ENCODE data around the gene DLGAP4.
A peak's percentile ranks its signal among the peaks of the same experiment; 100 is the strongest.

Gene DLGAP4

DNA sequence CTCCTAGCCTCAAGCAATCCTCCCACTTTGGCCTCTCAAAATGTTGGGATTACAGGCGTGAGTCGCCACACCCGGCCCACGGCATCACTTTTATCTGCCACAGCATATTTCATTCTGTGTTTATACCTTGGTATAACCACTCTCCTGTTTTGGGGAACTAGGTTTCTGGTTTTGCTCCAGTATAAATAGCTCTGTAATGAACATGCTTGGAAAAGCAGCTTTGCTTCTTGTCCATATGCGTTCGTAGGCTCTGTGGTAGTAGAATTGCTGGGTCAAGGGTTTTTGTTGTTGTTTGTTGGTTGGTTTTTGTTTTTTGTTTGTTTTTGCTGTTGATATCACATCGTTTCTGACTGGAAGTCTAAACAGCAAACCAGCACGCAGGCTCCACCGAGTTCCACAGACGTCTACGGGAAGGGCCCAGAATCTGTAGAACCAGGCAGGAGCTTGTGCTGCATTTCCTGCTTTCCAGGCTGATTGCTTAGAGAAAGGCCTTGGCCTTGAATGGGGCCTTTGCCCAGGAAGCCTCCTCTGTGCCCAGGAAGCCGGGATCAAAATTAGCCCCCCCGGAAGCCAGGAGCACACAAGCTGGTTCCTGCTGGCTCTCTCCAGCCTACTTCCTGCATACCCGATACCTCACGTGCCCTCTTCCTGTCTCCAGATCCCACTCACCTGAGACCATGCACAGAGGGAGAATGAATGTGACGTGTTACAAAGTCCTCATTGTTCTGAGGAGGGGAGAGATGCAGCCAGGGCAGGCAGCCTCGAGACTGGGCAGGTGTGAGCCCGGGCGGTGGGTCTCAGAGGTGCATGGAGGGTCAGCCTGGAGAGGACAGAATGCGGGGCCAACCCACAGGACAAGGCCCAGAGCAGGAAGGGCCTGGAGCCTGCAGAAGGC lies 35.1 kb upstream of the DLGAP4 start:
- Histone ChIP-seq H3K27me3 (ENCODE audit: control insufficient read depth in 1 of 2, insufficient read depth in 1 of 2, low read length in 2 of 2) (peaks cover 35 to 71% of the 10 kb centered on the region in 2 experiments), H2BK120ac (ENCODE audit: low read depth, low read length) (no peak overlapping the region), H2BK12ac (ENCODE audit: low read length in 2 of 2) (no peak overlapping the region), H3K18ac (ENCODE audit: low read depth in 1 of 2, low read length in 2 of 2) (no peak overlapping the region), H2BK5ac (ENCODE audit: low read depth, low read length, poor library complexity, severe bottlenecking) (no peak overlapping the region), H3K27ac (ENCODE audit: low read length, poor library complexity, severe bottlenecking) (no peak overlapping the region), H3K4me1 (ENCODE audit: control insufficient read depth, insufficient read depth, low read depth, low read length) (no peaks in the 10 kb centered on the region), H3K36me3 (ENCODE audit: control insufficient read depth in 1 of 2, insufficient read depth in 2 of 2, low read depth in 1 of 2, low read length in 2 of 2) (no peaks in the 10 kb centered on the region), H2BK15ac (ENCODE audit: low read depth, poor library complexity, severe bottlenecking) (no peak overlapping the region), H3K4me2 (ENCODE audit: low read length, poor library complexity, severe bottlenecking) (no peak overlapping the region), H3K4ac (ENCODE audit: low read depth in 1 of 2, low read length in 2 of 2) (no peak overlapping the region), H4K91ac (ENCODE audit: low read length) (peak overlapping the region; percentile 18), H4K8ac (ENCODE audit: low read length) (no peak overlapping the region), H3K9ac (ENCODE audit: low read length) (no peak overlapping the region), H3K79me1 (replicated peaks; ENCODE audit: low read length, poor library complexity, severe bottlenecking) (no peaks in the 10 kb centered on the region), H3K23ac (ENCODE audit: low read length in 2 of 2) (no peak overlapping the region), H2AFZ (ENCODE audit: low read depth, low read length) (no peak overlapping the region), H3K9me3 (ENCODE audit: control insufficient read depth, low read length) (no peaks in the 10 kb centered on the region), H3K14ac (ENCODE audit: low read length in 2 of 2) (no peak overlapping the region), H3K4me3 (ENCODE audit: insufficient read depth in 1 of 2, low read depth in 1 of 2, low read length in 2 of 2) (no peak overlapping the region), H2AK5ac (ENCODE audit: low read length, severe bottlenecking) (no peak overlapping the region)
- 77% methylated on average over 14 of the region's 20 CpGs for WGBS
- no peak for DNase-seq

DNA sequence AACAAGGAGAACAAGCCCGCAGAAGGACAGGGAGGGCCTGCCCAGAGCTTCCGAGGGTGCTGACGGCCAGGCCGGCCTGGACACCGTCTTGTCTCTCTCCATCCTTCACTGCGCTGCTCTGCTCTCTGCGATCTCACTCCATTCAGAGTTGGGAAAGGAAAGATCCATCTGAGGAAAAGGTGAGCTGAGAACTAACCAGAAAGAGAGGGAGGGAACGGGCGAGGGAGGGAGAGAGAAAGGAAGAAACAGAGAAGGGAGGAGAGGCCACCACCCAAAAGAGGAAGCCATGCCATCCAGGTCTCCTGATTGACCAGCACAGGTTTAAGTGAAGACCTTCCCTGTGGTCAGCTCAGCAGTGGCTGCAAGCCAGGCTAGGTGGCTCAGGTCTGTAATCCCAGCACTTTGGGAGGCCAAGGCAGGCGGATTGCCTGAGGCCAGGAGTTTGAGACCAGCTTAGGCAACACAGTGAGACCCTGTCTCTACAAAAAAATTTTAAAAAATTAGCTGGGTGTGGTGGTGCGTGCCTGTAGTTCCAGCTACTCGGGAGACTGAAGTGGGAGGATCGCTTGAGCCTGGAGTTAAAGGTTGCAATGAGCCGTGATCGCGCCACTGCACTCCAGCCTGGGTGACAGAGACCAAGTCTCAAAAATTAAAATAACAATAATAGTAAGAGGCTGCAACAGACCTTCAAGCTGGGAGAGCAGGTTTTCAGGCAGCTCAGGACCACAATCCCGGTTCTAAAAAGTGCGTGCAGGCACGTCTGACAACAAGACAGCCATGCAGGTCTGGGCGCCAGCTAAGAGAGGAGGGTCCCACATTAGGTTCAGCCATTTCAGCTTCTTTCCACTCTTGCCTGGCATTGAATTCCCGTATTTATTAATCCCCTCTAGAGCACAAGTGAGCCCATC lies 34.2 kb upstream of the DLGAP4 start:
- no peaks in the 10 kb centered on the region for H3K36me3 ChIP-seq (ENCODE audit: control insufficient read depth in 1 of 2, insufficient read depth in 2 of 2, low read depth in 1 of 2, low read length in 2 of 2)
- H3K4me1 ChIP-seq (ENCODE audit: control insufficient read depth, insufficient read depth, low read depth, low read length) = no peaks in the 10 kb centered on the region
- WGBS = 84% methylated on average over 21 of the region's 21 CpGs
- no peak overlapping the region for H2AFZ ChIP-seq (ENCODE audit: low read depth, low read length)
- H3K27me3 ChIP-seq (ENCODE audit: control insufficient read depth in 1 of 2, insufficient read depth in 1 of 2, low read length in 2 of 2) = peaks cover 28 to 68% of the 10 kb centered on the region in 2 experiments
- no peak overlapping the region for H3K27ac ChIP-seq (ENCODE audit: low read length, poor library complexity, severe bottlenecking)
- H4K8ac ChIP-seq (ENCODE audit: low read length) = no peak overlapping the region
- H3K9ac ChIP-seq (ENCODE audit: low read length) = no peak overlapping the region
- H3K4me3 ChIP-seq (ENCODE audit: insufficient read depth in 1 of 2, low read depth in 1 of 2, low read length in 2 of 2) = no peak overlapping the region
- H2BK12ac ChIP-seq (ENCODE audit: low read length in 2 of 2) = no peak overlapping the region
- DNase-seq = no peak
- H3K23ac ChIP-seq (ENCODE audit: low read length in 2 of 2) = no peak overlapping the region
- H3K4me2 ChIP-seq (ENCODE audit: low read length, poor library complexity, severe bottlenecking) = no peak overlapping the region
- H2BK5ac ChIP-seq (ENCODE audit: low read depth, low read length, poor library complexity, severe bottlenecking) = no peak overlapping the region
- peak overlapping the region; percentile 47 for H4K91ac ChIP-seq (ENCODE audit: low read length)
- H3K4ac ChIP-seq (ENCODE audit: low read depth in 1 of 2, low read length in 2 of 2) = no peak overlapping the region
- H2BK120ac ChIP-seq (ENCODE audit: low read depth, low read length) = no peak overlapping the region
- no peak overlapping the region for H3K14ac ChIP-seq (ENCODE audit: low read length in 2 of 2)
- H2BK15ac ChIP-seq (ENCODE audit: low read depth, poor library complexity, severe bottlenecking) = no peak overlapping the region
- H3K9me3 ChIP-seq (ENCODE audit: control insufficient read depth, low read length) = no peaks in the 10 kb centered on the region
- no peaks in the 10 kb centered on the region for H3K79me1 ChIP-seq (replicated peaks; ENCODE audit: low read length, poor library complexity, severe bottlenecking)
- no peak overlapping the region for H2AK5ac ChIP-seq (ENCODE audit: low read length, severe bottlenecking)
- no peak overlapping the region for H3K18ac ChIP-seq (ENCODE audit: low read depth in 1 of 2, low read length in 2 of 2)

DNA sequence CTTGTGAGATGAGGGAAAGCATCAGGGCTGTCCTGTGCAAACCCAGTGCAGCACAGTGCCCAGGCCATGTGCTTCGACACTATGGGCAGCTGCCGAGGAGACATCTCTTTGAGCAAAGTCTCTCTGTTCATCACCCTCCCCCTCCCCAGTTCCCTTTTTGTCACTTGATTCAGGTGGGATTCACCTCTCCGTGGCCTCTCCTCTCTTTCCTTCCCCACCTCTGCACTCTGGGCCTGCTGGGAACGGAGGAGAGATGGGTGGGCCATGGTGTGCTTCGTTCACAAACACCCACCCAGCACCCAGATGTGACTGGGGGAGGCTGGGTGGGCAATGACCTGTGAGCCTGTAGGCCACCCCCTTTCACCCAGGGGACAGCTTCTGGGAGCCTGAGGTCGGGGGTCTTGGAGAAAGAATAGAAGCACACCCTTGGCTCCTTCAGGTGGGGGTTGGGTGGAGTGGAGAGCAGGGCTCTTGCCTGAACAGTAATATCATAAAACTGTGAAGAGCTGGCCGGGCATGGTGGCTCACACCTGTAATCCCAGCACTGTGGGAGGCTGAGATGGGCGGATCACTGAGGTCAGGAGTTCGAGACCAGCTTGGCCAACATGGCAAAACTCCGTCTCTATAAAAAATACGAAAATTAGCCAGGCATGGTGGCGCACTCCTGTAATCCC lies 33.5 kb upstream of the DLGAP4 start:
- Histone ChIP-seq H2BK15ac (ENCODE audit: low read depth, poor library complexity, severe bottlenecking) (no peak overlapping the region), H3K36me3 (ENCODE audit: control insufficient read depth in 1 of 2, insufficient read depth in 2 of 2, low read depth in 1 of 2, low read length in 2 of 2) (no peaks in the 10 kb centered on the region), H3K4ac (ENCODE audit: low read depth in 1 of 2, low read length in 2 of 2) (no peak overlapping the region), H3K4me1 (ENCODE audit: control insufficient read depth, insufficient read depth, low read depth, low read length) (no peaks in the 10 kb centered on the region), H3K79me1 (replicated peaks; ENCODE audit: low read length, poor library complexity, severe bottlenecking) (no peaks in the 10 kb centered on the region), H2AFZ (ENCODE audit: low read depth, low read length) (no peak overlapping the region), H3K27ac (ENCODE audit: low read length, poor library complexity, severe bottlenecking) (no peak overlapping the region), H3K4me2 (ENCODE audit: low read length, poor library complexity, severe bottlenecking) (no peak overlapping the region), H2BK5ac (ENCODE audit: low read depth, low read length, poor library complexity, severe bottlenecking) (no peak overlapping the region), H4K91ac (ENCODE audit: low read length) (peak overlapping the region; percentile 47), H3K14ac (ENCODE audit: low read length in 2 of 2) (no peak overlapping the region), H2AK5ac (ENCODE audit: low read length, severe bottlenecking) (no peak overlapping the region), H3K4me3 (ENCODE audit: insufficient read depth in 1 of 2, low read depth in 1 of 2, low read length in 2 of 2) (no peak overlapping the region), H3K18ac (ENCODE audit: low read depth in 1 of 2, low read length in 2 of 2) (no peak overlapping the region), H2BK120ac (ENCODE audit: low read depth, low read length) (no peak overlapping the region), H3K9me3 (ENCODE audit: control insufficient read depth, low read length) (no peaks in the 10 kb centered on the region), H3K27me3 (ENCODE audit: control insufficient read depth in 1 of 2, insufficient read depth in 1 of 2, low read length in 2 of 2) (peaks cover 35 to 68% of the 10 kb centered on the region in 2 experiments), H2BK12ac (ENCODE audit: low read length in 2 of 2) (no peak overlapping the region), H4K8ac (ENCODE audit: low read length) (no peak overlapping the region), H3K9ac (ENCODE audit: low read length) (no peak overlapping the region), H3K23ac (ENCODE audit: low read length in 2 of 2) (no peak overlapping the region)
- no peak for DNase-seq
- WGBS = 84% methylated on average over 10 of the region's 12 CpGs
